GM21528 (cell line): ENCODE data around the gene JPT1.
"Not testable (repeated sequence)": the region's sequence is repeated elsewhere in the genome, so short reads cannot be mapped to it uniquely, and the experiment has no call there.

Experiments
- ATAC-seq: cut with Tn5 transposase; IDR thresholded peaks from one replicate; pipeline ENCODE4 v1.9.1; 2021; ENCODE audit warnings: mild to moderate bottlenecking, moderate library complexity; ENCODE audit not compliant: unreplicated experiment, low FRiP score

The JPT1 gene

DNA sequence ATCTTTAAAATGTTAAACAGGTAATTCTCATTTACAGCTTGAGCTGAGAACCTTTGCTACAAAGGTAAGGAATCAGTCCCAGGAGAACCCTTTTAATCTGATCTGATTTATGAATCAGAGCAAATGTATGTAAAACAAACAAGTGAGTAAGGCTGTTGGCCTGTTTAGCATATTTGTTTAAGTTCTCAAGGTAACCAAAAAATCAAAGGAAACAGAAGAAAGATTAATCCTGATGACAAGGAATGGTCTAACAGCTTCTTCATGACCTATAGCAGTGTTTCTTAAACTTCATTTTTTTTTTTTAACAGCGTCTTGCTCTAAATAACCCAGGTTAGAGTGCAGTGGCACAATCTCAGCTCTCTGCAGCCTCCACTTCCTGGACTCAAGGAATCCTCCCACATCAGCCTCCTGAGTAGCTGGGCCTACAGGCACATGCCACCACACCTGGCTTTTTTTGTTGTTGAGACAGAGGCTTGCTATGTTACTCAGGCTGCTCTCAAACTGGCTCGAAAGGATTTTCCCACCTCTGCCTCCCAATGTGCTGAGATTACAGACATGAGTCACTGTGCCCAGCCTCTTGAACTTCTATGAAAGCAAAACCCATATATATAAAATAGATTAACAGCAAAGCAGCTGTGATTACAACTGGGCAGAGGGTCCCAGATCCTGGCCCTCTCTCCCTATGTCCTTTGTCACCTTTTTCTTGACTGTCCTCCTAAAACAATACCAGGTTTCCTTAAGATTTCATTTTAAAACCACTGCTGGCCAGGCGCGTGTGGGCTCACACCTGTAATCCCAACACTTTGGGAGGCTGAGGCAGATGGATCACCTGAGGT lies 5.1 kb upstream of the JPT1 start:
- ATAC-seq, result no peak

DNA sequence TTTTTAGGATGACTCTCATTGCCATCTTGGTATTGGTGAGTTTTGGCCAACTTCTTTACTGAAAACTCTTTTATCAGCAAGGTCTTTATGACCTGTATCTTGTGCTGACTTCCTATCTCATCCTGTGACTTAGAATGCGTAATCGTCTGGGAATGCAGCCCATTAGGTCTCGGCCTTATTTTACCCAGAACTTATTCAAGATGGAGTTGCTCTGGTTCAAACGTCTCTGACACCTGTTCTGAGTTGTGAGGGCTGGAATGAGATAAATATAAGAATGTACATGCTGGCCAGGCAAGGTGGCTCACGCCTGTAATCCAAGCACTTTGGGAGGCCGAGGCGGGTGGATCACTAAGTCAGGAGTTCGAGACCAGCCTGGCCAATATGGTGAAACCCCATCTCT lies 4.2 kb upstream of the JPT1 start:
- ATAC-seq, result not testable (repeated sequence)

DNA sequence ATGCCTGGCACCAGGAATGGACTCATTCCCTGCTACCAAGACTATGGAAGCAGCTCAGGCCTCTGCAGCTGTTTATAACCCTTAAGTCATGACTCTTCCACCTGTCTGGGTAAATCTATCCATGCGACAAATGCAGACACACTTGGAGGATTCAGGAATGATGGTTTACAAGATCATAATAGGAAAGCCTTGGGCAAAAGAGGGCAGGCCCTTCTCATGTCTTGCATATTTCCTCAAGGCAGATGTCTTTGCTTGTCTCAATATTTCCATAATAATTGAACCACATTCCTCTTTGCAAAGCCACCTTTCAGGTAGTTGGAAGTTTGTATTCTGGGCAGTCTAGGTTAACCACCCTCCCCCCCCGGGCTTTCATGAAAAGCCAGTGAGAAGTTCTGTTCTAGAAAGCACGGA lies 884 bp upstream of the JPT1 start:
- ATAC-seq, result no peak

DNA sequence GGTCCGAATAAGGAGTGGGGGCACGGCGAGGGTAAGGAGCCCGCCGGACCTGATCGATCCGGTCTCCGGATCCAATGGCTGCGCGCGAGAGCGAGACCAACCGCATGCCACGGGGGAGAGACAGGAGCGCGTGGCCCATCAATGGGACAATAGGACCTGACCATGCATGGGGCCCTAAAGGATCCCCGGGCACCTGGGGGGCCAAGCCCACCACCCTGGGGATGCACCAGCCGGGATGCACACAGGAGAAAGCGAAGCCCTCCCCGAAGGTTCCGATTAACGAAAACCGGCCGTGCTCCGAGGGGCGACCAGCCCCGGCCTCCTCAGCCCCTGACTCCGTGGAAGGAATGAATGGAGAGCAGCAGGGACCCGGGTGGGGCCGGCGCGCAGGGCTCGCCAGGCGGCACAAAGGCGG lies 525 bp downstream of the JPT1 start:
- ATAC-seq, result no peak

DNA sequence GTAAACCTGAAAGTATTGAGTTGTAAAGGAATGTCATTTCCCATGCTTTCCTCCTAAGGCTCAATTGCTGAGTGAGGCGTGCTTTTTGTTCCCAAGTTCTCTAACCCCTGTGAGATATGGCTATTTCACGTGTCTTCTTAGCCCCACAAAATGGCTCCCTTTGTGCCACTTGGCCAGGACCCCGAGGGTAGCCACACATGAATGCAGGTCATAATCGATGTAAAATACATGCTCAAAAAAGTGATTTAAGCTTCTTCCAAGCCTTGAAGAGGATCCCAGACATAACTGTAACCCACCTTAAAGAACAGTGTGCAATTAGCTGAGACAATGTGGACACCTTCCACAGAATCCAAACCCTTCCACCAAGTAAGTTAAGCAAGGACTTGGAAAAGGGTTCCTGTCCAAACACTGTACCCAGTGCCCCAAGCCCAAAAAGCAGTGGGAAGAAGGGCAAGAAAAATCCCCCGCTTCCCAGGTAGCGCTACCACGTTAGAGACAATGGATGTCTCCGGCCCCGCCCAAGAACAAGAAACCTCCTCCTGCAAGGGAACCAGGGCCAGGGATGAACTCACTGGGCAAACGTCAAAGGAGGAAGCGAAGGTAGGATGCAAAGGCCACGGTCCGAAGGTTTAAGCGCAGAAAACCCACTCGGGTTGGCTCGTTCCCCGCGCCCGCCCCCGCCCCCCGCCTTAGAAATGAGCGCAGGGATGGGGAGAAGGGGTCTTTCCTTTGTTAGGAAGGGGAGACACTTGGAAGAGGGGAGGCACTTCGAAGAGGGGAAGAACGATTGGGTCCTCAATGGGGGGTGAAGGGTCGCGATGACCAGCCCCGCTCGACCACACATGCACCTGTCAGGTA lies 1.2 kb downstream of the JPT1 start:
- ATAC-seq, result no peak

DNA sequence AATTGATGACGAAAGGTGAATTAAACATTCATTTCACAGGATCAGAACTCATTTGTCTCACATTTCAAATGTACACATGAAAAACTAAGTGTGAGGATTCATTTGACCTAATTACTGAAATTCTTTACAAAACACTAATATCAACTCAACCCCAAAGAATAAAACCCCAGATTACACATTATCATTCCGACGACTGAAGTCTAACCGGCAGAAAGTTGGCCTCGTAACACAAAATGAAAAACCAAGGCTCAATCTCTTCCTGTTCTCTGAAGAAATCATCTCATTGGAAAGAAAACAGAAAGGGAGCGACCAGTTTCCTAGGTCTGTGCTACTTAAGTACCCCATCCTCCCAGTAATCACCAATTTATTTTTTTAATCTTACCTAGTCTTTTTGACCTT lies 1.8 kb downstream of the JPT1 start:
- ATAC-seq, result no peak

DNA sequence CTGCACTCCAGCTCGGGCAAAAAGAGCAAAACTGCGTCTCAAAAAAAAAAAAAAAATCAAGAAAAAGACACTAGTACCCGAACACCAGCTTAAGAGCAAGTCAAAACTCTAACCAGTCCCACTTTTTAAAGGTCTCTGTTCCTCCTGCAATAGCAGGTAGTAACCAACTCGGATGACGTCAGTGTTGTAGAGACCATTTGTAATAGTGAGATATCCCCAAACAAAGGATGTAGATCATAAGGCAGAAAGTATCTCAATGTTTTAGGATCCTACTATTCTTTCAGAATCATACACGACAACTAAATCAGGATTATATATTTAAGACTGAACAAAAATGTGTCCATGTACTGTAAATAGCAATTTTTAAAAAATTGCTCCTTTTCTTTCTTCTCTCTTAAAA lies 2.4 kb downstream of the JPT1 start:
- ATAC-seq, result no peak

DNA sequence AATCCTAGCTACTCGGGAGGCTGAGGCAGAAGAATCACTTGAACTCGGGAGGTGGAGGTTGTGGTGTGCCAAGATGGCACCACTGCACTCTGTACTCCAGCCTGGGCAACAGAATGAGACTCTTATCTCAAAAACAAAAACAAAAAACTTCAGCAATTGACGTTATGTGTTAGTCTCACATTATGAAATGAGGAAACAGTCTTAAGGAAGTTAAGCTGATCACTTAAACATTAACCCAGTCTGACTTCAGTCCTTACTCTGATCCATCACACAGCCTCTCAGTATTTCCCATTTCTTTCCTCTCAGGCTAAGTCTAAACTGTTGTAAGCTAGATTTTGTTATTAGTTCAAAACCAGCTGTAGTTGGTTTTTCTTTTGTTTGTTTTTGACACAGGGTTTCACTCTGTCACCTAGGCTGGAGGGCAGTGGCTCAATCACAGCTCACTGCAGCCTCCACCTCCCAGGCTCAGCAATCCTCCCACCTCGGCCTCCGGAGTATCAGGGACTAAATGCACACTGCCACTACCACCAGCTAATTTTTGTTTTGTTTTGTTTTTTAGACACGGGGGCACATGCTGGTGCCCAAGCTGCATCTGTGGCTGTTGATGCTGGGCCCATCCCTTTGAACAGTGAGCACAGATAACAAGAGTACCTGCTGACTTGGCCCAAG lies 6.3 kb downstream of the JPT1 start:
- no peak for ATAC-seq

DNA sequence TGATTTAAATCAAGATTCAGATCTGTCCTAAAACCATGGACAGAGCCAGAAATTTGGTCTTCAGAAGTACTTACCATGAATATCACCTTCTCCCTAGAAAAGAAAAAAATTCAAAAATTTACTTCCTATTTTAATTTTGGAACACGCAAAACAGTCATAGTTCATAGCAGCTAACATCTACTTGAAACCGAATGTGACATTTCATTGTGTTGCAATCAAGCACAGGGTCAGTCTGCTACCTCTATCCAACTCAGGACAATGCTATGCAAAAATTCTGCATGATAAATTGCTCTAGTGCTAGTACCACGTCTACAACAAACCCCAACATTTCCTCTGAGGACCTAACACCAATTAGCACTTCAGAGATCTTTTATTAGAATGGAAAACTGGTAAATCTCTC lies 7.7 kb downstream of the JPT1 start:
- no peak for ATAC-seq

DNA sequence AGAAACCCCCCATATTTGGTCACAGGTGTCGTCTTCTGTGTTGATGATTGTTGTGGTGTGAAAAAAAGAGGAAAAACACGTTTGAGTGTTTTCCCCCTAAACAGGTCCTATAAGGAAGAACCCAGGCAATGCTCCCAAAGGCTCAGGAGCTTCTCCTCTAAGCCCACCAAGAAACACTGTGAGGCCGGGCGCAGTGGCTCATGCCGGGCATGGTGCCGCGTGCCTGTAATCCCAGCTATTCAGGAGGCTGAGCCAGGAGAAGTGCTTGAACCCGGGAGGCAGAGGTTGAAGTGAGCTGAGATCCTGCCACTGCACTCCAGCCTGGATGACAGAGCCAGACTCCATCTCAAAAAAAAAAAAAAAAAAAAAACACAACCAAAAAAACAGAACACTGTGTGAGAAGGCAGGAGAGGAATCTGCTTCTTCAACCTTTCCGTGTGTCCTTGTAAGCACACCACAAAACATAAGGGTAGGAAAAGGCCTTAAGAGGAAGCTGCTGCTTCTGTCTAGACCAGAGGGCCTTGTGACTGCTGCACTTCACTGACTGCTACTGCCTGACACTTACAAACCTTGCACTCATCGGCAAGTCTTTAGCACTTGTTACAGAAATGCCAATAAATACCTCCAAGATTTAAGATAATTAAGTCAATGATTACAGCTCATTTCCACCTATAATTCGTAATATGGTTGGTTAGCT lies 9.3 kb downstream of the JPT1 start:
- ATAC-seq, result no peak

DNA sequence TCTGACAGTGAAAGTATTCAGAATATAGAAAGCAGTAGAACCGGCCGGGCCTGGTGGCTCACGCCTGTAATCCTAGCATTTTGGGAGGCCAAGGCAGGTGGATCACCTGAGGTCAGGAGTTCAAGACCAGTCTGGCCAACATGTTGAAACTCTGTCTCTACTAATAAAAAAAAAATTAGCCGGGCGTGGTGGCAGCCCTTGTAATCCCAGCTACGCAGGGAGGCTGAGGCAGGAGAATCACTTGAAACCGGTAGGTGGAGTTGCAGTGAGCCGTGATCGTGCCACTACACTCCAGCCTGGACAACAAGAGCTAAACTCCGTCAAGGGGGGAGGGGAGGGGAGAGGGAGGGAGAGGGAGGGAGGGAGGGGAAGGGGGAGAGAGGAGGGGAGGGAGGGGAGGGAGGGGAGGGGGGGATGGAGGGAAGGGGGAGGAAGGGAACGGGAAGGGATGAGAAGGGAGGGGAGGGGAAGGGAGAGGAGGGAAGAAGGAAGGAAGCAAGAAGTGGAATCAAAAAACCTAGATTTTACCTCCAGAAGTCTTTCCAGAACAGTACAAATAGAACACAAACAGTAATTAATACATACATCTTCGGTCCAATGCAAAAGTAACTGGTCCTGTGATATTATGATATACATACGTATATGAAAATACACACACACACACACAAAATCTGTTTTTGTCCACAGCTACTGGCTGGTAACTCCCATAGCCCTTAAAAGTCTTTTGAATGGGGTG lies 11.9 kb downstream of the JPT1 start:
- no peak for ATAC-seq

DNA sequence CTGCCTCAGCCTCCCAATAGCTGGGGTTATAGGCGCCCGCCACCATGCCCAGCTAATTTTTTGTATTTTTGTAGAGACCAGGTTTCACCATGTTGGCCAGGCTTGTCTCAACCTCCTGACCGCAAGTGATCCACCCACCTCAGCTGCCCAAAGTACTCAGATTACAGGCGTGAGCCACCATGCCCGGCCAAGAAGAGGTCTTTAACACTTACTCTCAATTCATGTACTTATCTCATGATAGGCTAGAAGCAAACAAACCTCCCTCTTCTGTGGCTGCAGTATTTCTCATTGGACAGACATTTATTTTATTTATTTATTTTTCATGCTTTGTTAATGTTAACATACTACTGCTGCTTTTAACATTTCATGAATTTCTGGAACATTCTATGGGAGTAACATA lies 15.8 kb downstream of the JPT1 start:
- ATAC-seq, result no peak

DNA sequence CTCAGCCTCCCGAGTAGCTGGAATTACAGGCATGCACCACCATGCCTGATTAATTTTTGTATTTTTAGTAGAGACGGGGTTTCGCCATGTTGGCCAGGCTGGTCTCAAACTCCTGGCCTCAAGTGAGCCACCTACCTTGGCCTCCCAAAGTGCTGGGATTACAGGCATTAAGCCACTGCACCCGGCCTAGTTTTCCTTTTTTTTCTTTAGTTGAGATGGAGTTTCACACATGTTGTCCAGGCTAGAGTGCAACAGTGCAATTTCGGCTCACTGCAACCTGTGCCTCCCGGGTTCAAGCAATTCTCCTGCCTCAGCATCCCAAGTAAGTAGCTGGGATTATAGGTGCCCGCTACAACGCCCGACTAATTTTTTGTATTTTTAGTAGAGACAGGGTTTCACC lies 16.6 kb downstream of the JPT1 start:
- not testable (repeated sequence) for ATAC-seq

DNA sequence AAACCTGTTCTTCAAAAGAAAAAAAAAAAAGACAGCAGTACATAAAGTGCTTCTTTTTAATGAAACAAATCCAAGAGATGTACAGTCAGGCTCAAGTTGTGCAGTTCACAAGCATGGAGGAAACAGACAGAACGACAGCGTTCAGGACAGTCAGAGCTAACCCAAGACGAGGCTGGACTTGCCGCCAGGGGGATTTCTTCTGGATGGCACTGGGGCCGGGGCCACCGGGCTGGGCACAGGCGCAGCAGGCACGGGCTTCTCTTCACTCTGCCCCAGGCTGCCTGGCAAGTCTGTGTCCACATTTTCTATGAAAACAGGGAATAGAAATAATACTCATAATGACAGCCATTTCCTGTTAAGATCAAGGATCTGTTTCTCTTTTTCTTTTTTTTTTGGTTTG lies 18.4 kb downstream of the JPT1 start:
- no peak for ATAC-seq

DNA sequence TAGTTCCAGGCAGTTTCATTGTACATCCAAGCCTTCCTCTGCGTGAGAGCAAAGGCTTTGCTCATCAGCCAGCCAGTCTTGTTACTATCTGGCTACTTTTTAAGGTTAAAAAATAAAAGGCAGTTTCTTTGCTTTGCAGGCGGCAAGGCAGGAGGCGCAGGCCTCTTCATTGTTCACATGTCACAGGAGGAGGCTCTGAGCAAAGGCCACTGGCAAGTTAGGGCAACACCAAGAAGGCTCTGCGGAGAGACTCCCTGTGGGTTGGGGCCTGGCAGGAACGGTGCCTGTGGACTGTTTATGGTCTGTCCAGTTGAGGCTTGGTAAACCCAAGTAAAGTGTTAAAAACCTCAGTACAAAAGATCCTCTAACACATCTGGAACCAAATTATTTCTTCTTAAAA lies 18.9 kb downstream of the JPT1 start:
- ATAC-seq, result no peak

DNA sequence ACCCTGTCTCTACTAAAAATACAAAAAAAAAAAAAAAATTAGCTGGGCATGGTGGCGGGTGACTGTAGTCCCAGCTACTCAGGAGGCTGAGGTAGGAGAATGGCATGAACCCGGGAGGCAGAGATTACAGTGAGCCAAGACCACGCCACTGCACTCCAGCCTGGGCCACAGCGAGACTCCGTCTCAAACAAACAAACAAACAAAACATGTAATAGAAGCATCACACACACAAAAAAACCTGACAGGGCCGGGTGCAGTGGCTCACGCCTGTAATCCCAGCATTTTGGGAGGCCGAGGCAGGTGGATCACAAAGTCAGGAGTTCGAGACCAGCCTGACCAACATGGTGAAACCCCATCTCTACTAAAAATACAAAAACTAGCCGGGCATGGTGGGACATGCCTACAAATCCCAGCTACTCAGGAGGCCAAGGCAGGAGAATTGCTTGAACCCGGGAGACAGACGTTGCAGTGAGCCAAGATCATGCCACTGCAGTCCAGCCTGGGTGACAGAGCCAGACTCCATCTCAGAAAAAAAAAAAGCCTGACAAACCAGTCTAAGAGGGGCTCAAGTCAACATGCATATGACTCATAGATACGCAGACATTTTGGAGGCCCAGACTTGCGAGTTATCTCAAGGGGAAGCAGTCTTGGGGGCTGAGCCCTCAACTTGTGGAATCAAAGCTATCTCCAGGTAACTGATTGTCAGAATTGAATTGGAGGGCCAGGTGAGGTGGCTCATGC lies 20.5 kb downstream of the JPT1 start:
- ATAC-seq, result not testable (repeated sequence)

DNA sequence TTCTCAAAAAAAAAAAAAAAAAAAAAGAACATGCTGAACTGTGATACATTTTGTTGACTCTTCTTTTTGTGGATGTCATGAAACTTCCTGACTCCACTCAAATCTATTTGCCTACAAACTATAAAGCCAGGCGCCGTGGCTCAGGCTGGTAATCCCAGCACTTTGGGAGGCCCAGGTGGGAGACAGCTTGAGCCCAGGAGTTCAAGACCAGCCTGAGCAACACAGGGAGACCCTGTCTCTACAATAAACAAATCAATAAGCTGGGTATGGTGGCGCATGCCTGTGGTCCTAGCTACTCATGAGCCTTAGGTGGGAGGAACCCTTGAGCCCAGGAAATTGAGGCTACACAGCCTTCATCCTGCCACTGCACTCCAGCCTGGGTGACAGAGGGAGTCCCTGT lies 21.3 kb downstream of the JPT1 start:
- no peak for ATAC-seq

DNA sequence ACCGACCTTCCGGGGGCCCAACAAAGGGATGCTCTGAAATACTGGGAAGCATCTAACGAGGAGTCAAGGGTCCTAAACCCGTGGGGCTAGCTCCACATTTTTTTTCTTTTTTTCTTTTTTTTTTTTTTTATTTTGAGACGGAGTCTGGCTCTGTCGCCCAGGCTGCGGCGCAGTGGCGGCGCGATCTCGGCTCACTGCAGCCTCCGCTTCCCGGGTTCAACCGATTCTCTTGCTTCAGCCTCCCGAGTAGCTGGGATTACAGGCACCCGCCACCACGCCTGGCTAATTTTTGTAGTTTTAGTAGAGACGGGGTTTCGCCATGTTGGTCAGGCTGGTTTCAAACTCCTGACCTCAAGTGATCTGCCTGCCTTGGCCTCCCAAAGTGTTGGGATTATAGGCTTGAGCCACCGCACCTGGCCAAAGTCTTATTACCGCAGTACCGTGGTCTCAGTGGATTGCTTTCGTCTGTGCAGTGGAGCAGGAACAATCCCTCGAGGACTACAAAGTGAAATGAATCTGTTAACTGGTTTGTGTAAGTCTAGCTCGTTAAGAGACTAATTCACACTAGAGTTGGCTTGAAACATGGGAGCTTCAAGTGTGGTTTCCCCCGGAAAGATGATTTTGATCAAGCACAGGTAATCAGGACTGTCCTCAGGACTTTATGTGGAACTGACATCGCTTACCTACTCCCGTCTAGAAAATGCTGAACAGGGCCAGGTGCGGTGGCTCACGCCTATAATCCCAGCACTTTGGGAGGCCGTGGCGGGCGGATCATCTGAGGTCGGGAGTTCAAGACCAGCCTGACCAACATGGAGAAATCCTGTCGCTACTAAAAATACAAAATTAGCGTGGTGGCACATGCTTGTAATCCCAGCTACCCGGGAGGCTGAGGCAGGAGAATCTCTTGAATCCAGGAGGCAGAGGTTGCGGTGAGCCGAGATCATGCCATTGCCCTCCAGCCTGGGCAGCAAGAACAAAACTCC lies 22.0 kb downstream of the JPT1 start:
- not testable (repeated sequence) for ATAC-seq
